ENCODE data around the gene LYST.

The LYST gene

GRCh38 chr1:235663628-235664027 lies 203.1 kb downstream of the LYST start:
- H3K4me3 ChIP-seq (ENCODE audit: low read length): no peak overlapping the region
- DNase-seq (ENCODE audit: low read depth): no peak
- no peak for TF ChIP-seq CTCF (conservative IDR thresholded peaks at IDR 0.05; ENCODE audit: low read length)

DNA sequence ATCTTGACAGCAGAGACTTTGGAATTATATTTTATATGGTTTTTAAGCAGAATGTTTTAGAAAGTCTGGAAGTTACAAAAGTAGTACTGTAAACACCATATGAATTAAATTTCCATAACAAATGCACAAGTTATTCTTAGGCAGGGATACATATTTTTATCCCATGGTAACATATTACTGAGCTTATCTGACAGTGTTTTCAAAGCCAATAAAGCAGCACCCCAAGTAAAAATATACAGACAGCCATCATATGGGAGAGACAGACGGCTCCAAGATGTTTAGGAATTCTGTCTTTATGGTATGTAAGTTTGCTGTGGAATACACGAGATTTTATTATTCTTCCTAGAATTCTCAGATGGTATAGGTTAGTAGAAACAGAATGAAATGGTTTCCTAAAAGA lies 205.1 kb downstream of the LYST start:
- no peak for TF ChIP-seq CTCF (conservative IDR thresholded peaks at IDR 0.05; ENCODE audit: low read length)
- DNase-seq (ENCODE audit: low read depth): no peak
- no peak overlapping the region for H3K4me3 ChIP-seq (ENCODE audit: low read length)

GRCh38 chr1:235659186-235659771 lies 207.4 kb downstream of the LYST start:
- DNase-seq (ENCODE audit: low read depth): no peak
- H3K4me3 ChIP-seq (ENCODE audit: low read length): no peak overlapping the region
- TF ChIP-seq CTCF (conservative IDR thresholded peaks at IDR 0.05; ENCODE audit: low read length): no peak

DNA sequence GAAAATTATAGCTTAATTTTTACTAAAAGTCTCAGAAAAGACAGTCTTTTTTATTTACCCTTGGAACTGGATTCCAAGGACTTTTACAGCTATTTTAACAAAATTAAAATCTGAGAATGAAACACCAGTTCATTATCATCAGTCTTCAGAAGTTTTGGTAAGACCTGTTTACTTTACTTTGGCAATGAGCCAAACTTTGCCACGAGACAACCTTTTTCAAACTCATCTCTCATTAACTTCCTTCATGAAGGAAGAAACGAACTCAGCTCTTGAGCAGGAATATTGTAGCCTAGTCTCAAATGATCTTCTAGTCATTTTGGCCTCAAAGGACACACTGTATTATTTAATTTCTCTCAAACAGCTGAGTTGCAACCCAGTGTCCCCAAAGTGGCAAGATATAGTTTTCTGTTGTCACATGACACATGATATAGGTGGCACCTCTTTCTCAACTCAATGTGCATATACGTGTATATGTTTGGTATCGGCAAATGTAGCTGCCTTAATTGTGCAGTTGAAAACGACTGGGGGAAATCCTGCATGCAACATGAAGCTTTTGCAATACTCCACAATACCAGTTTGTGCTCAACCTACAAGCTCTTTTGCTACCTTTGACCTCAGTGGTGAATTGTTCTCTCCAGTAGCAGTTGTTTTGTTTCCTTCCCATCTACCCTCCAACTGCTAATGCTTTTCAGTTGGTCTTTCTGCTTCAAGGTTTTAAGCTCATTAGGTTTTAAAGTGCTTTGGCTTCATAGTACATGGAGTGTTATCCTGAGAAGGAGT lies 208.8 kb downstream of the LYST start:
- DNase-seq (ENCODE audit: low read depth): no peak
- no peak for TF ChIP-seq CTCF (conservative IDR thresholded peaks at IDR 0.05; ENCODE audit: low read length)
- H3K4me3 ChIP-seq (ENCODE audit: low read length): no peak overlapping the region

DNA sequence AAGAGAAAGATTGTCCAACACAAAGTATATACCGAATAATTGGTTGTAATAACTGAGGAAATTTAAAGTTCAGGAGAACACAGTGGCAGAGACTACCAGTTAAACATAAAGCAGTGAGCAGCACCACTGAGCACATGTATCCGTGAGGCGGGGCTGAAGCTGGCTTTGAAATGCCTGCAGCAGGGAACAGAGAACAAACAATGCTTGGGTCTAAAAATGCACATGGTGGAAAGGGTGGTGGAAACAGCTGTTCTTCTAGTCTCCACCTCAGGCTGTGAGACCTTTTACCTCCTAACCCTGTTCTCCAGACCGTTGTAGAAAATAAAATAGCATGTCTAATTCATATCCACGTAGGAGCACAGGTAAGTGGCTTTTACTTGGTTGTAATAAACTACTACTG lies 209.4 kb downstream of the LYST start:
- DNase-seq (ENCODE audit: low read depth): no peak
- no peak overlapping the region for H3K4me3 ChIP-seq (ENCODE audit: low read length)
- TF ChIP-seq CTCF (conservative IDR thresholded peaks at IDR 0.05; ENCODE audit: low read length): no peak

DNA sequence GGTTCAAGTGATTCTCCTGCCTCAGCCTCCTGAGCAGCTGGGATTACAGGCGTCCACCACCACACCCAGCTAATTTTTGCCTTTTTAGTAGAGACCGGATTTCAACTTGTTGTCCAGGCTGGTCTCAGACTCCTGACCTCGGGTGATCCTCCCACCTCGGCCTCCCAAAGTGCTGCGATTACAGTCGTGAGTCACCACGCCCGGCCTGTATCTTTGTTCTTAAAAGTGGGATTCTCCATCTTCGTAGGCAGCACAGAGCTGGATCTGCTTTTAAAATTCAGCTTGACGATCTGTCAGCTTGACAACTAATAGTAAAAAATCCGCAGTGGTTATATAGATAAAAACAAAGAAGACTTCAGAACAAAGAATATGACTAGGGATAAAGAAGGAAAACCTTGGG lies 214.3 kb downstream of the LYST start:
- no peak overlapping the region for H3K4me3 ChIP-seq (ENCODE audit: low read length)
- no peak for DNase-seq (ENCODE audit: low read depth)

More for the DNA sequence above, 214.3 kb downstream of the LYST start:
- TF ChIP-seq CTCF (conservative IDR thresholded peaks at IDR 0.05; ENCODE audit: low read length): no peak

Data from AG10803 (cell line).